SU-DHL-6 (cell line): ENCODE data around the gene LHPP.

Experiments
- H2AFZ ChIP-seq: fragments of 200-600 bp; sonication (generic); 2 replicates; pipeline ENCODE4 v1.6.1; 2014; ENCODE audit warnings: low read depth, mild to moderate bottlenecking, moderate library complexity, mixed read lengths, antibody characterized with exemption, low read length; ENCODE audit not compliant: severe bottlenecking
- H3F3A ChIP-seq: fragments of 200-600 bp; shearing (Covaris generic); 2 replicates; pipeline ENCODE4 v1.6.0; 2016; ENCODE audit warnings: antibody characterized with exemption, mild to moderate bottlenecking; ENCODE audit not compliant: insufficient read depth
- H3K27ac ChIP-seq: fragments of 200-600 bp; sonication (generic); 2 replicates; pipeline ENCODE4 v1.5.1; 2016; ENCODE audit warnings: low read depth, mild to moderate bottlenecking, low read length, moderate library complexity, mixed read lengths
- H3K27me3 ChIP-seq: fragments of 200-600 bp; sonication (generic), shearing (Covaris generic); 2 replicates; pipeline ENCODE4 v1.6.0; 2014; ENCODE audit warnings: mild to moderate bottlenecking, low read length
- H3K36me3 ChIP-seq: fragments of 200-600 bp; sonication (generic); 2 replicates; pipeline ENCODE4 v1.6.1; 2014; ENCODE audit warnings: mild to moderate bottlenecking, low read length, mixed read lengths
- H3K4me2 ChIP-seq: fragments of 300-600, 200-600 bp; shearing (Covaris generic), sonication (generic); 2 replicates; pipeline ENCODE4 v1.6.0; 2014; ENCODE audit warnings: low read length, low read depth, mild to moderate bottlenecking; ENCODE audit not compliant: poor library complexity, severe bottlenecking
- H3K4me3 ChIP-seq: fragments of 200-600 bp; sonication (generic); 2 replicates; pipeline ENCODE4 v1.5.1; 2014; ENCODE audit warnings: antibody characterized with exemption, low read length, mild to moderate bottlenecking, mixed read lengths; ENCODE audit not compliant: insufficient read depth, poor library complexity, severe bottlenecking
- H3K79me2 ChIP-seq: fragments of 200-600 bp; sonication (generic); 2 replicates; pipeline ENCODE4 v1.6.1; 2014; ENCODE audit warnings: mild to moderate bottlenecking, low read length, moderate library complexity; ENCODE audit not compliant: insufficient read depth
- H3K9ac ChIP-seq: fragments of 200-600 bp; sonication (generic); 2 replicates; pipeline ENCODE4 v1.7.0; 2014; ENCODE audit warnings: mild to moderate bottlenecking, low read length
- H3K9me2 ChIP-seq: fragments of 200-600 bp; sonication (generic); replicated peaks from 2 replicates; pipeline ENCODE4 v1.6.1; 2014; ENCODE audit warnings: low read length; ENCODE audit not compliant: insufficient read depth
- H3K9me3 ChIP-seq: fragments of 200-600 bp; sonication (generic); 2 replicates; pipeline ENCODE4 v1.6.1; 2014; ENCODE audit warnings: low read length, mixed read lengths; ENCODE audit not compliant: insufficient read depth
- H4K20me1 ChIP-seq: fragments of 200-600 bp; sonication (generic); 2 replicates; pipeline ENCODE4 v1.6.1; 2014; ENCODE audit warnings: low read depth, mild to moderate bottlenecking, antibody characterized with exemption, low read length, moderate library complexity, mixed read lengths
- EZH2phosphoT487 ChIP-seq: fragments of 200-600 bp; sonication (generic), shearing (Covaris generic); conservative IDR thresholded peaks from 2 replicates; pipeline ENCODE4 v1.6.1; 2018; ENCODE audit warnings: mild to moderate bottlenecking, antibody characterized with exemption, low read length, moderate library complexity, mixed read lengths
- TF ChIP-seq, protein P1 (sequence below): fragments of 200-600 bp; sonication (generic); IDR thresholded peaks from one replicate; pipeline ENCODE4 v1.5.1; 2017; ENCODE audit warnings: antibody characterized with exemption, mild to moderate bottlenecking, low read length, moderate library complexity; ENCODE audit not compliant: insufficient read depth, poor library complexity, severe bottlenecking

The LHPP gene

DNA sequence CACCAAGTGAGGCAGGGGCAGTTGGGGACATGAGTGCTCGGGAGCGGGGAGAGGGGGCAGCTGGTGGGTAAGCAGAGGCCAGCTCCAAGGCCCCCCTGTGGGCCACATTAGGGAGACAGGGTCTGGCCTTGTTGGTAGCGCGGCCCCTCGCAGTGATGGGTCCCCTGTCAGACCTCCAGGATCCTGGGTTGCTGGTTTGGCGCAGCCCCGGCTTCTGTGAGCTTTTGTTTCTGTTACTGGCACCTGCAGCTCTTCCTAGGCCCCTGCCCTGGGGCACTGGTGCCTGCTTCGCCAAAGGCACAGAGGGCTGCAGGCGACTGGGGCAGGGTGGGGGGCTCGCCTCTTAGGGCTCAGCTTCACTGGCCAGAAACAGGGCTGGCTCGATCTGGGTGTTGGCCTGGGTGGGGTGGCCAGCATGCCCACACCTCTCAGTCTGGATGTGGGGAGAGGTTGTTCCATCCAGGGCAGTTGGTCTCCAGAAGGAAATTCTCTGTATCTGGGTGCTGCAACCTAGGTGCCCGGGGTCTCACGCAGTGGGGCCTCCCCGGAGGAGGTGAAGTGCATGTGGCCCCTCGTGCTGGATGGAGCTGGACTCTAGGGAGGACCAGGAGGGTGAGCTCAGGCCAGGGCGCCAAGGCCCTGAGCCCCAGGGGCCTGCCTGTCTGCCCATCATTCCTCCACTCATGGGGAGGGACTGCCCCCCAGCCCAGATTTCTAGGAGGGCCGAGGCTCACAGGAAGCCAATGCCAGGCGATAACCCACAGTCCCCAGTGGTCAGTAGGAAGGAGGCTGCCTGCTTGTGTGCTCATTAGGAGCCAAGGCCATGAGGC, 138.6 kb downstream of the LHPP start:
- H2AFZ ChIP-seq = no peak overlapping the region
- TF ChIP-seq, protein P1, sequence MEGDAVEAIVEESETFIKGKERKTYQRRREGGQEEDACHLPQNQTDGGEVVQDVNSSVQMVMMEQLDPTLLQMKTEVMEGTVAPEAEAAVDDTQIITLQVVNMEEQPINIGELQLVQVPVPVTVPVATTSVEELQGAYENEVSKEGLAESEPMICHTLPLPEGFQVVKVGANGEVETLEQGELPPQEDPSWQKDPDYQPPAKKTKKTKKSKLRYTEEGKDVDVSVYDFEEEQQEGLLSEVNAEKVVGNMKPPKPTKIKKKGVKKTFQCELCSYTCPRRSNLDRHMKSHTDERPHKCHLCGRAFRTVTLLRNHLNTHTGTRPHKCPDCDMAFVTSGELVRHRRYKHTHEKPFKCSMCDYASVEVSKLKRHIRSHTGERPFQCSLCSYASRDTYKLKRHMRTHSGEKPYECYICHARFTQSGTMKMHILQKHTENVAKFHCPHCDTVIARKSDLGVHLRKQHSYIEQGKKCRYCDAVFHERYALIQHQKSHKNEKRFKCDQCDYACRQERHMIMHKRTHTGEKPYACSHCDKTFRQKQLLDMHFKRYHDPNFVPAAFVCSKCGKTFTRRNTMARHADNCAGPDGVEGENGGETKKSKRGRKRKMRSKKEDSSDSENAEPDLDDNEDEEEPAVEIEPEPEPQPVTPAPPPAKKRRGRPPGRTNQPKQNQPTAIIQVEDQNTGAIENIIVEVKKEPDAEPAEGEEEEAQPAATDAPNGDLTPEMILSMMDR = no peak
- TF ChIP-seq EZH2phosphoT487 = no peak
- H3F3A ChIP-seq = peaks cover 70% of the 10 kb centered on the region
- H3K4me2 ChIP-seq = peak overlapping the region; percentile 50
- H3K79me2 ChIP-seq = no peaks in the 10 kb centered on the region
- H3K36me3 ChIP-seq = no peaks in the 10 kb centered on the region
- peak overlapping the region; percentile 21 for H3K4me3 ChIP-seq
- H4K20me1 ChIP-seq = no peaks in the 10 kb centered on the region
- peak overlapping the region; percentile 99 for H3K27ac ChIP-seq
- no peaks in the 10 kb centered on the region for H3K9me2 ChIP-seq
- no peaks in the 10 kb centered on the region for H3K9me3 ChIP-seq
- H3K9ac ChIP-seq = peak overlapping the region; percentile 87
- H3K27me3 ChIP-seq = no peaks in the 10 kb centered on the region

DNA sequence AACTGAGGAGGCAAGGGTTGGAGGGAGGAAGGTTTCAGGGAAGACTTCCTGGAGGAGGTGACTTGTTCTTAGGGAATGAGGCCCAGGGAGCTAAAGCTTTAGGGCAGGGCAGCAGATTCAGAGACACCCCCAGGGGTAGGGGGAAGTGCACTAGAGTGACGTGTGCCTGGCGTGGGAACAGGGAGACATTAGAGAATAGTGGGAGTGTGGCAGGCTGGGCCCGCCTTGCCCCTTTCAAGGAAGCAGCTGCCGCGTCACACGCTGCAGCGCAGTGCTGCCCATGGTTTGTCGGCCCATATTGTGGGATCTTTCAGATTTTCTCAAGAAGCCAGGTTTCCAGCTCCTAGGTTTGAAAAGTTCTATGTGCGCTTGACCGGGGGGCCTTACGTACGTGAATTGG, 139.4 kb downstream of the LHPP start:
- no peak for TF ChIP-seq EZH2phosphoT487
- TF ChIP-seq, protein P1 = no peak
- Histone ChIP-seq H3K79me2 (no peaks in the 10 kb centered on the region), H3K27ac (peak overlapping the region; percentile 99), H3K9me3 (no peaks in the 10 kb centered on the region), H2AFZ (no peak overlapping the region), H3F3A (peaks cover 77% of the 10 kb centered on the region), H3K9me2 (no peaks in the 10 kb centered on the region), H4K20me1 (no peaks in the 10 kb centered on the region), H3K36me3 (no peaks in the 10 kb centered on the region), H3K27me3 (no peaks in the 10 kb centered on the region), H3K4me3 (peak overlapping the region; percentile 21), H3K4me2 (peak overlapping the region; percentile 50), H3K9ac (peak overlapping the region; percentile 87)

DNA sequence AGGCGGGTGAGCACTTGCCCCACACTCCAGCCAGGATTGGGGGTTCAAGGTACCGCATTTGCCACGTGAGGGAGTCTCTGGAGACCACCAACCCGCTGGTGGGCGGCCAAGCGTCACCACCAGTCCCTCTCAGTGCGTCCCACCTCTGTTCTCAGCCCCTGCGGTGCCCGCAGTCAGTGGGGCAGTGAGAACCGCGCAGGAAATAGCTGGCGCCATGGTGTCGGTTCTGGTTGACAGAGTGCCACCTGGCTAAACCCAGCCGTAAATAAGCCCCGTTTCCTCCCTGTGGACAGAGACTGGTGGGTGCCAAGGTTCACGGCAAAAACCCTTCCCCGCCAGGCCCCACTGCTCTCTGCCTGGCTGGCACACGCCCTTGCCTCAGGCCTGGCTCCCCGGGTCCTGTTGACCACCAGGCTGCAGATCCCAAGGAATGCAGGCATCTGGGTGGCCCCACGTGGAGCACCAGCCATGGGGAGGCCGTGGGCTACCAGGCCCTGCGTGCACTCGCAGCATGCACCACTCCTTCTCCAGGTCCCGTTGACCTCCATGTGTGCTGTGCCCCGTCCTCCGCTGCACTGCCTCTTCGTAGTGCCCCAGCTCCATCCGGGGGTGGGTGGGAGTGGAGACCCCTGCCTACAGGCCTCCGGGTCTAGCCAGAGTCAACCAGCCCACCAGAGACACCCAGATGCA, 140.0 kb downstream of the LHPP start:
- TF ChIP-seq EZH2phosphoT487 = no peak
- TF ChIP-seq, protein P1 = no peak
- peak overlapping the region; percentile 17 for H3K4me3 ChIP-seq
- no peaks in the 10 kb centered on the region for H3K9me2 ChIP-seq
- peak overlapping the region; percentile 99 for H3K27ac ChIP-seq
- H3K9me3 ChIP-seq = no peaks in the 10 kb centered on the region
- no peak overlapping the region for H2AFZ ChIP-seq
- no peaks in the 10 kb centered on the region for H3K36me3 ChIP-seq
- H3K27me3 ChIP-seq = no peaks in the 10 kb centered on the region
- H3K9ac ChIP-seq = peak overlapping the region; percentile 87
- no peaks in the 10 kb centered on the region for H3K79me2 ChIP-seq
- H3F3A ChIP-seq = peaks cover 83% of the 10 kb centered on the region
- peak overlapping the region; percentile 65 for H3K4me2 ChIP-seq
- H4K20me1 ChIP-seq = no peaks in the 10 kb centered on the region
